GM18507 (cell line): Measurements from ENCODE around the gene TGFBR3.

Experiments
- DNase-seq: peaks from one replicate; pipeline ENCODE4 v3.0.0; 2011; ENCODE audit warnings: low read depth; ENCODE audit not compliant: insufficient read length; ENCODE audit errors: extremely low spot score
- FAIRE-seq: peaks from 2 replicates; lab custom pipeline; 2011; peaks lifted over from hg19 to GRCh38; lab: Jason Lieb, UNC

Gene TGFBR3

DNA sequence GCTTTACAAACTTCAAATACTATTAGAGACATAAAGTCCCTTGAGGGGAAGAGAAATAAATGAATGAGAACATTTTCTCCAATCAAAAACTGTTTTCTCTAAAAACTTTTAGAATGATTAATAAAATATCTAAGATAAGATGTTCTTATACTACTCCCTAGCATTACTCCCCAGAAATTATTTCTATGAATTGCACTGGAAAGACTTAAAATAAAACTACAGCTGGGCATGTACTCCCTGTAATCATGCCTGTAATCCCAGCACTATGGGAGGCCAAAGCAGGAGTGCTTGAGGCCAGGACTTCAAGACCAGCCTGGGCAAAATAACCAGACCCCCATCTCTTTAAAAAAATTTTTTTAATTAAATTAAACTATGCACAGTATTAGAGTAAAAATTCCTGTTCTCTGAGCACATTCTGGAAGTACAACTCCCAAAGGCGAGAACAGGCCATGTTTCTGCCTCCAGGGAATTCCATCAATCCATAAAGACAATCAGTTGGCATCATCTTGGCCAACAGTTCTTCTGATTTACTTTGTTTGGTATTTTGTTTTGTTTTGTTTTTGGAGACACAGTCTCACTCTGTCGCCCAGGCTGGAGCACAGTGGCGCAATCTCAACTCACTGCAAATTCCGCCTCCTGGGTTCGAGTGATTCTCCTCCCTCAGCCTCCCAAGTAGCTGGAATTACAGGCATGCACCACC is 77.9 kb downstream of the TGFBR3 start:
- FAIRE-seq (no peak), DNase-seq (no peak)

DNA sequence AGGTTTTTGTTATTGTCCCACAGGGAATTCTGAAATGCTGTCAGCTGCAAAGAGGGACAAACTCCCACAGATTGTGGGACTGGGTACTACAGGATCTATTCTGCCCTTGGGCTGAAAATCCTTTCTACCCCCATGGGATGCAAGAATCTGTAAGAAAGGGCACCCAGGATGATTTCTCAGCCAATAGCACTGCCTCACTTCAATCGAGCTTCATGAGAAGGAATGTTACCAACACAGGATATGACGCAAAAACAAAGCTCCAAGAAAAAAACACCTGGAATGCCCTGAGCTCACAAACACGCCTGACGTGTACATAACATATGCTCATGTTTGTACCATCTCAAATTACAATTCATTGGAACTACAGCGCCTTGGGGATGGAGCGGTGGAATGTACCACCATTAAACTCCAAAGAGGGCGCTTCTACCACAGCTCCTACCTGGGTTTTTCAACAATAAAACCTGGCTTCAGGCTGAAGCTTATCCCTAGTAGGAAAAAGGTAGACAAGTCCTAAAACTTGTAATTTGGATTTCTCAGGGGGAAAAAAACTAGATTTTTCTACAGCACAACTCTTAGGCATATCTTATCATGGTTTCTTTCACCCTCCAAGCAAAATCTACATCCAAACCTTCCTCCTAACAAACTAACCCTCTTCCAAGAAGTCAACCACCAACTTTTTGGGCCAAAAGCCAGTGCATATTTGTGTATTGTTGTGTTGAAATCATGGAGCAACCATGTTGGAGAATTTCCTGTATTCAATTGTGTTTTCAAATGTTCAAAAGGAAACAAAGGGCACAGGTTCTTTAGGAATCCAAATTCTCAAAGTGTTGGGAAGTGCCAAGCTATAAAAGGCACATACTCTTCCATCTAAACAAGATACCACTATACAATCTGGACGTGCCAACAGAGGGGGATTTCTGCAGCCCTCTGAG is 78.9 kb downstream of the TGFBR3 start:
- no peak for FAIRE-seq
- no peak for DNase-seq

DNA sequence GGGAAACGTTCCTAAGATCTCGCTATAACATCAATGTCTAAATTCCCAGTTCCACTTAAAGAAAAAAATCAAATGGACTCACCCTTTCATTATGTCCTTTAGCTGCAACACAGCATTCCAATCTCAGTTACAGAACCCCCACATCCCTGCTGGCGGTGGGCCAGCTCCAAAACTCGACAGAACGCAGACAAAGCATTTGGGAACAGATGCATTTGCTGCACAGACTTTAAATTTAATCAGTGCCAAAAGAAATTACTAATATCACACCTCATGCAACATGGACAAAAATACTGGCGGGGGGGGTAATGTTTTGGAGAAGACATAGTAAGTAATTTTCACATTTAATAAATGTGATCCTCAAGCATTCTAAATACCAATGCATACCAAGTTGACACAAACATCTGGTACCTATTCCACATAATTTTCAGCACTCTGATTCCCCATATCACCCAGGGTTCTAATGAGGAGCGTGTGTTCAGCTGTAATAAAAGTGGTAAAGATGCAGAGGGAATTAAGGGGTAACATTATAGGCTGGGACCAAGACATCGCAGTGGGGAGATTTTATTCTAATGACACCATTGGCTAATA is 79.7 kb downstream of the TGFBR3 start:
- DNase-seq (no peak), FAIRE-seq (no peak)

DNA sequence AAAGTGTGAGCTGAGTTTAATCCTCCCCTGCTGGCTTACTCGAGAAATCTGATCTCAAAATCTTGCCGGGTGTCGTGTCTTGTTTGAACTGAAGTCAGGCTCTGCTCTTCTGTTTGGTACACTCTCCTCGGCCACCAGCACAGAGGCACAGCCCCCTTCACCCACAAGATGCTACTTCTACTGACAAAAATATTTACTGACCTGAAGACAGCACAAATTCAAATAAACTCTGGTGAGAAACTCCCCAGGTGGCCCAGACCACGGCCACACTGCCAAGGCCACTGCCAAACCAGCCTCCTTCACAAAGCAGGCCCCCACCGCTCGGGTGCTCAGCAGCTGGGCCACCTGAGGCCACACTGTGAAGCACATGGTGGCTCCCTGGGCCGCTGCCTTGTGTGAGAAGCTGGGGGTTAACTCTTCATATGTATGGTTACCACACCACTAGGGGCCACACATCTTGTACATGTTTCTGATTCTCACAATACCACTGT is 80.6 kb downstream of the TGFBR3 start:
- DNase-seq (no peak), FAIRE-seq (no peak)

DNA sequence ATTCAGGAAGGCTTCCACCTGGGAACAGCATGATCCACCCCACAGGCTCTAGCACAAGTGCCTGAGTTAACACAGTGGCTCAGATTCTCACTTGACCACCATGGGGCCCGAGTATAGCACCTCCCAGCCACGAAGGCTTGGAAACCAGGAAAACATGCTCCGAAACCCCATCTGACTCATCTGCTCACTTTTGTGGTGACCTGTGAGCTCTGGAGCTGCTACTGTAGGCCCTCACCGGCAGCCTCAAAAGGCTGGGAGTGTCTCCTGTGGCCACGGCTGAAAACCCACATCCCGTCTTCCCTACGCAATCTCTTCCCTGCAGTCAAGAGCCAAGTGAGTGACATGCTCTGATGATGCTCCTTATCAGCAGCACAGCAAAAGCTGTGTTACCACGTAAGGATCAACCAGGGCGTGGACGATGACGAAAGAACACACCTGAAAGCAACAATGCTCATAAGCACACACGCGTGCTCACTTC is 81.4 kb downstream of the TGFBR3 start:
- DNase-seq, result no peak
- peak; percentile 67 for FAIRE-seq

DNA sequence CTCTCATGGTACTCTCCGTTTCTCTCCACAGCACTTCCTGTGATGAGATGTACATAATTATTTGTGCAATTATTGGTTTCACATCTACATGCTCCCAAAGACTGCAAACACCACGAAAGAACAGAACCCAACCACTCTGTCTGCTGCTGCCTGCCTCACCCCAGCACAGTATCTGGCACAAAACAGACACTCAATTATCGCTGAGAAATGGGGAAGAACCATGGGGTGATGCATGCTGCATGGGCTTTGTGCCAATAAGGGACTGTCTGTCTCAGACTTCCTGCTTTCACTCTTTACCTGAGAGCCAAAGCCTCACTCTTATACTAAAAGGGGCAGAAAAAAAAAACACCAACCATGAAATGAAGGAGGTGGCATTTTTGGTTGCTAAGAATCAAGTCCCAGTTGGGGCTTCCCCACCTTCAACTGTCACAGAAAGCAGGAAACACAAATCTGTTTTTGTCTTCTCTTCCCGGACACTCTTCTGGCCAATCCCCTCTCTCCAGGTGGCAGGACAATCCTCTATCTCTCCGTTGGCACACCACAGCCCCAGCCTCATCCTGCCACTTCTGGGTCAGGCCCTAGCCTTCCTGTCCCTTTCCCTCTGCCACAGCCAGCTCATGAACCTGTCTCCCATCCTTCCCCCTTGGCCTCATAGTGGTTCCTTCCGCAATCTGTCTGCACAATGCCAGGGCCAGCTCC is 82.0 kb downstream of the TGFBR3 start:
- FAIRE-seq, result peak; percentile 92
- peak; percentile 18 for DNase-seq

DNA sequence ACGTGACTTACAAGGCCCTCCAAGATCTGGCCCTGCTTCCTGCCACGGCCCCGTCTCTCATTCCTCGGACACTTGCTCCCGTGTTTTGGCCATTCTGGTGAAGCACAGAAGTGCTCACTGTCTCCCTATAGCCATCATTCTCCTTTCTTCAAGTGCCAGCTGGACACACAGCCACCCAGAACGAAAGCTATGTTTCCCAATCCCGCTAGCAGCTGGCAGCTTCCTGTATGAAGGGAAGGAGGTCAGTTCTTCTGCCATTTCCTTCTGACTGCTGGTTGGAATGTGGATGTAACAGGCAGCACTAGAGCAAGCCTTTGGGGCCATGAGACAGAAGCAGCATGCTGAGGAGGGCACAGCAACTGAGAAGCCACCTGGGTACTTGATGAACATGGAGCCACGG is 82.8 kb downstream of the TGFBR3 start:
- FAIRE-seq (no peak), DNase-seq (no peak)

DNA sequence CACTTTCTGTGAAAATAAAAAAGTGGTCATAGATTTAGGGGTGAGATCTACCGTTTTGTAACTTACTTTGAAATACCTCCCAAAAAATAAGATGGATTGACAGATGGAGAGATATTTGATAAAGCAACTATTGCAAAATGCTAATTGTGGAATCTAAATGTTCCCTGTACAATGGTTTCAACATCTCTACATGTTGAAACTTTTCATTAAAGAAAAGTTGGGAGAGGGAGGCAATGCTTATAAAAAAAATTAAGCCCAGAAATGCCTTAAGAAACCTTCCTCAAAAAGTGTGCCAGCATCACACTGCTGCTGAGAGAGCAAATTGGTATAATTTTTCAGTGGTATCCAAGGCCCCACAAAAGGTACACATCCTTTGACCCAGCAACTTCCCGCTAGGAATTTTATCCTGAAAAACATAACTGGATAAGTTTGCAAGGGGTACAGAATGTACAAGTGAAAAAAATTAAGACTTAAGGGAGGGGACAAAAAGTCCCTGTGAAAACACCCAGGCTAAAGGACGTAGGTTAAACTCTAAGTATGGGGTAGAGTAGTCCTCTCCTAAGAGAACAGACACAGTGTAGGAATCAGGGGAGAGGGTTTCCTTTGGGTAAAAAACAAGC is 84.3 kb downstream of the TGFBR3 start:
- FAIRE-seq (no peak), DNase-seq (no peak)

DNA sequence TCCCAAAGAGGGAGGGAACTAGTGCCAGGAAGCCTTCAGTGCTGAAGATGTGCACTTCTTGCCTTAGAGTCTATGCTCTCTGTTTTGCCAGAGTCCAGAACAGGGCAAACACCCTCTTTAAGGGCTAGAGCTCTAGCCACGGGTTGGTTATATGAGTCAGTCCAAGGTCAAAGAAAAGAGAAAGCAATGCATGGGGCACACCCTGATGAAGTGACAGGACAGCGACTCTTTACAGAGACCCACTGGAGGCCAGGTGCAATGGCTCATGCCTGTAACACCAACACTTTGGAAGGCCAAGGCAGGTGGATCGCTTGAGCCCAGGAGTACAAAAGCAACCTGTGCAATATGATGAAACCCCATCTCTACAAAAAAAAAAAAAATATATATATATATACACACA is 86.1 kb downstream of the TGFBR3 start:
- FAIRE-seq, result no peak
- no peak for DNase-seq

DNA sequence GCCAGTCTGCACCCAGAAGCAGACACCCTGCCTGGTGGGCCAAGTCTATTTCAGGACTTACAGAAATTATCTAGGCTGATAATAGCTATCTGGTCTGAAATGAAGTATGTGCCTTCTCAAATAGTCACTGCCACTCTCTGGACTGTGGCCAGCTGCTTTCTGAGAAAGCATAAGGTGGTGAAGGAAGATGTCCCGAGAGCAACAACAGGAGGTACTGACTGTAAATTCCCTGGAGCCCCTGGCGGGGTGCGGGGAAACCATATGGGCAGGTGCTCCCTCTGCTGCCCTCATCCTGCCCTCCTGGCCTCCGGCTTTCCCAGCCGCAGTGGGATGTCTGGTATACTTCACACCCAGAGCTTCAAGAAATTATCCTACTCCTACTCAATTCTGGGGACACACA is 86.8 kb downstream of the TGFBR3 start:
- no peak for FAIRE-seq

DNA sequence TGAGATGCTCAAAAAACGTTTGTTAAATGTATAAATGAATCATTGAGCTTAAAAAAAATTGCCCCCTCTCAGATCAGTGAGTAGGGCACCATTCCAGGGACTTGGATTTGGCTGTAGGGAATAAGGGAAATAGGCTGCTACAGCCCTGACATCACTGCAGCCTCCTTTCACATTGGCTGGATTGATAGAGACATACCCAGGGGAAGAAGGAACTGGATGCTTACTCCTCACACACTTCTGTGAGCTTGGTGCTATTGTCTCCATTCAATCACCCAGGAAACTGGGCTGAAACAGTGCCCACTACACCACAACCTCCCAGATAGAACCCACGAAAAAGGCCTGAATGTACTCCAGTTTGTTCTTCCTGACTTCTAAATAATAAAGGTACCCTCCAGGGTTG is 87.2 kb downstream of the TGFBR3 start:
- DNase-seq, result no peak
- FAIRE-seq, result no peak

More for the DNA sequence above, 86.8 kb downstream of the TGFBR3 start:
- no peak for DNase-seq

DNA sequence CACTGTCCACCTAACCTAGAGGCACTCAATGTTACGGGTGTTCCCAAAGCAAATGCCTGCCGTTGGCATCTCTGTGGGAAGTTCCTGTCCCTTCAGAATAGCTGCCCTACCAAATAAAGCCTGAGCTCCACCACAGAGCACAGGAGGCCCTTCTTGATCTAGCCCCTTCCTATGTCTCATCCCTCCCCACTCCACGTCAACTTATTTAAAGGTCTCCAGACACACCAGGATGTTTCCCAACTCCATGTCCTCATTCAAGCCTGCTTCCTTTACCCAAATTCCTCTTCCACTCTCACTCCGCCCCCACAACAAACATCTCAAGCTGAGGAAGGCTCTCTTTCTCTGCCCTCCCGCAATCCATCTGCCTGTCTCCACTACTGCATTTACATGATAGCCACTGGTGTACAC is 87.7 kb downstream of the TGFBR3 start:
- no peak for DNase-seq
- FAIRE-seq, result no peak

DNA sequence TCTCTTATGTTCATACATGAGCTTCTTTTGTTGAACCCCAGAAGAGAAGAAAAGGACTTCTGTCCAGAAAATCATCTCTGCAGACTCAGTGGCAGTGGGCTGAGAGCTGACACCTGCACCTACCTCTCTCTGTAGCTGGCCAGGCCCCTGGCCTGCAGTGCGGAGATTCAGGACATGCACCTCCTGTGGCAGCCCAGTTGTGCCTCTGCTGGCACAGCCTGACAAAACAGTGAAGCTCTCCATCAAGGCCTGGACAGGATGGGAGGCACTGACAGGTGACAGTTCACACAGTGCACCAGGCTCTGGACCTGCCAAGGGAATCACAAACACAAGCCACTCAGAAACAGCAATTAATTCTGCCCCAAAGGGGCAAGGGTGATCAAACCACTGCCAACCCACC is 88.8 kb downstream of the TGFBR3 start:
- FAIRE-seq (no peak), DNase-seq (no peak)

DNA sequence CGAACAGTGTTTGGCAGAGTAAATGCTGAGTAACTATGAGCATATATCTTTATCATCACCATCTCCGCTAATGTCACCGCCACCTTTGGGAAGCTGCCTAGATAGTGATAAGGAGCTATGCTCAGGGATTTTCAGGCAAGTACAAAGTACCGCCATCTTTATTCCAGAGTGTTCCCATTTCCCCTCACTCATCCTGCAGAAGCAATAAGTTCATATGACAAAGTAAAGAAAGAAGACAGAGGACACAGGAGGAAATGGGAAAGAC is 89.6 kb downstream of the TGFBR3 start:
- no peak for FAIRE-seq
- no peak for DNase-seq

DNA sequence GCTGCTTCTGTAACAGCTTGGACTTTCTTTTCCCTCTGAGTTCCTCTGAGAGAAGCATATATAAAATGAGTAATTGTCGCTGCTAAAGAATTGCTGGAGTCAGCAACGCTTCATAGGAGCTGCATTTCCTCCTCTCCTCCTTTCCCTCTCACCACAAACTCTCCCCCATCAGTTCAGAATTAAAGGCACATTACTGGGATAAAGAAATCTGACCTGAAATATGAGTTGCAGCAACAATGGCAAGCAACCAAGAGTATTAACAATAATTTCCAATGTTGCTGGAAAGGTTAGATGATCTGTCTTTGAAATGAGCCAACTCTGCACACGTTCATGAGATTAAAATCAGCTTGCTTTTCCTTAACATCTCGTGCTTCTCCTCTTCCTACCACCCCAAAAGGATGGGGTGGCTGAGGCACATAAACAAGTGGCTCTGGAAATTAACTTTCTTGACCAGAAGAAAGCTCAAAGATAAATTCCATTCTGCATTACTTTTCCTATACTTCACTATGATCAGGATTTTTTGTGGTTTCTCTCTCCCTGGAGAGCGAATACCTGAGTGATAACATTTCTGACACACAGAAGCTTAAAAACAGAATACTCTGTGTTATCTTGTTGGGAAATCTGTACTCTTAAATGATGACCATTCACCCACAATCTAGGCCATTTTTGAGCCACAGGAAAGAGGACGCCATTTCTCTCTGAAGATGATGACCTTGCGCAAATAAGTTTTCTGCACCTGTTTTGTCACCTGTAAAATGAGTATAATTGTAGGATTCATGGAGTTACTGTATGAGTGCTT is 90.2 kb downstream of the TGFBR3 start:
- FAIRE-seq, result no peak
- DNase-seq, result no peak

DNA sequence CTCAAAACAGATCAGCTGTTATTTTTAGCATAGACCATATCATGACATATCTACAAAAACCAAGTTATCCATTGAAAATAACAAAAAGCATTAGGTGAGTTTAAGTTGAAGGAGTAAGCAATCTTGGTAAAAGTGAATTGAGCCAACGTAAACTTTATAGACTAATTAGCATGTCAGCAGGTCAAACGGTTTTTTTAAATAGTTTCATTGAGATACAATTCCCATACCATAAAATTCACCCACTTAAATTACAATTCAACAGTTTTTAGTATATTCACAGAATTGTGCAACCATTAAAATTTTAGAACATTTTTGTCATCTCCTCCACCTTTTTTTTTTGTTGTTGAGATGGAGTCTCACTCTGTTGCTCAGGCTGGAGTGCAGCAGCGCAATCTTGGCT is 92.1 kb downstream of the TGFBR3 start:
- FAIRE-seq (no peak), DNase-seq (no peak)

DNA sequence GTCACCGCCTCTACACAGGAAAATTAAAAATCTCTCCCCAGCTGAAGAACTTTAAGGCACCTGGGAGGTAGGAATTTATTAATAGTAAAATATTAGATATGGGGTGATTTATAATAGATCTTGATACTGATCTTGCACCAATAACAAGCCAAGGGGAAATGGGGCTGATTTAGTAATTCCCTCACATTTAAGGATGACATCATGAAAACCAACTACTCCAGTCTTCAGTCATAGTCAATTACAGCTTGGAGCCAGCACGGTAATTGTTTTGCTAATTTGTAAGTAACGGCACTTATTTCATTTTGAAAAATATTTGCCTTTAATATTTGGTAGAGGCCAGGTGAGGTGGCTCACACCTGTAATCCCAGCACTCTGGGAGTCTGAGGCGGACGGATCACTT is 92.8 kb downstream of the TGFBR3 start:
- FAIRE-seq (no peak), DNase-seq (no peak)

DNA sequence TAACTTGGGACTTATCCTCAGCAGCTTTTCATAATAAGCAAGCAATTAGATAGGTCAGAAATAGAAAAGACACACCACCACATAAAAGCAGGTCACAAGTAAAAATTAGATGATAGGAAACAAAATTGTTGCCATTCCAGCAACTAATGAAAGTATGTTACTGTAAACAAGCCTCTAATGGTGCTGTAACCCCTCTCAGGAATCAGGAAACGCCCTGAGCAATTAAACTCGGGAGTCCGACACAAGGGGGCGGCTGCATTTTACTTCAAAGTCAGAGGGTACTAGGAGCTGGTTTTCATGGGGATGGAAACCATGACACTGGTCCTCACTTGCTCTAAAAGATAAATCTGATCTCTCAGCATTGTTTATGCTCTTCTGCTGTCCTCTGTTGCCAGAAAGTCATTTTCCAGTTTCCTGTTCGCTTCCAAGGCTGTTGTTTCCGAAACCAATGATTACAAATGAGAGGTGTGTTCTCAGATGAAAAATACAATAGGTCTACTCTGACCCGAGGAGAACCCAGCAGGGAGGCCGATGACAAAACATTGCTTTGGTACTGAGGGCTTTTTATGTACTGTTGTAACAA is 93.4 kb downstream of the TGFBR3 start:
- FAIRE-seq (no peak), DNase-seq (no peak)
